ENCODE data around the gene HDAC4.
A peak's percentile ranks its signal among the peaks of the same experiment; 100 is the strongest.

HDAC4 gene

DNA sequence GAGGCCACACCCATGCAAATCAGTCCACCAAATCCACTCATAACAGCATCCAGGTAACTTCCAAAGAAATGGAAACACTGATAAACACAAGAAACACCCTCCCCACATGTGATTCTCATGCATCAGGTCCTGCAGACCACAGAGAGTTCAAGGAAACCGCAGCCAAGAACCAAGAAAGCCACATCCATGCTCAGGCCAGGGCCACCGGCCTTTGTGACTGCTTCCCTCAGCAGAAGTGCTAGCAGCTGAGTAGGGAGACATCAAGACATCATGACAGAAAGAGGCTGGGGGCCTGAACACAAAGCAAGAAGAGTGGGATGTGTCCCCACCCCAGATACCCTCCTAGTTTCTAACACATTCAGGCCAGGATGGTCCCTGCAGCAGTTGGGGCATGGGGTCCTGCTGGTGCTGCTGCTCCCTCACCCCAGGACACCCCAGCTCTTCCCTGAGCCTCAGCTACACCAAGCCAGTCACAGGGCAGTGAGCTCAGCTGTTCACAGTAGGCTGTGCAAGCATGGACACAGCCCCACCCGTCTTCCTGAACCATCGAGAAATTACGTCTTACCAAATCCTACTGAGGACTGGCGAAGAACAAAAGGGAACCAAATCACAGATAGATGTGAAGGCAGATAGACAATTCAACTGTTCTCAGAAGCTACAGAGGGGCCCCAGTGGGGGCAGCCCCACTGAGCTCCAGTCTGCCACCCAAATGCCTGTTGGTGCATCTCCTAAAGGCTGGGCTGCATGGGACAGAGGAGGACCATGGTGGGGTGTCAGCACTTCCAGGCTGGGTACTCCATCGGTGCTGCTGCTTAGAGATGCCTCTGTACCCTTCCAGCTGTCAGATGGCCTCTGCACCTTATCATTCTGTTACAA is 60.9 kb downstream of the HDAC4 start:
- Mint-ChIP-seq H3K27ac (peak overlapping the region; percentile 13), H3K4me1 (peaks cover 14% of the 10 kb centered on the region), H3K4me3 (no peak overlapping the region), H3K27me3 (no peaks in the 10 kb centered on the region), H3K9me3 (peaks cover 3% of the 10 kb centered on the region), H3K36me3 (peaks cover 6% of the 10 kb centered on the region)
- ATAC-seq (ENCODE audit: low read depth), result peak; percentile 52
- DNase-seq (ENCODE audit: low spot score in 2 of 2), result no peak

DNA sequence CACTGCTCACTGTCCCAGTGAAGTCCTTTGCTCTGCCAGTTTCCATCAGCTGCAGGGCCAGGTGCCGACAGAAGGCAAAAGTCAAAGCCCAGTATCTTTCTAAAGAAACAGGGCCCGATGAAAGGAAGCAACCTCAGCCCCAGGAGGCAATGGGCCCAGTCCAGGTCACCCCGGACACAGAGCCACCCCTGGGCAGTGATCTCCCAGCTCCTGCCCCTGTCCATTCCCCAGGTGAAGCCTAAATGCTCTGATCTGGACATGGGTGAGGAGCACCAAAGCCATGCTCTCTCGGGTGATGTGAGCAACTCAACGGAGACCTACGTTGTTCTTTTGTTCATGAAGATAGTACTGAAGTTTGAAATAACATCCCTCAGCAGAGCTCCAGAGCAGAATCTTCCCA is 61.6 kb downstream of the HDAC4 start:
- ATAC-seq (ENCODE audit: low read depth) (no peak), DNase-seq (ENCODE audit: low spot score in 2 of 2) (no peak)
- Mint-ChIP-seq H3K4me3 (no peak overlapping the region), H3K36me3 (peaks cover 6% of the 10 kb centered on the region), H3K27ac (peak overlapping the region; percentile 13), H3K27me3 (no peaks in the 10 kb centered on the region), H3K4me1 (peaks cover 14% of the 10 kb centered on the region), H3K9me3 (peaks cover 3% of the 10 kb centered on the region)

DNA sequence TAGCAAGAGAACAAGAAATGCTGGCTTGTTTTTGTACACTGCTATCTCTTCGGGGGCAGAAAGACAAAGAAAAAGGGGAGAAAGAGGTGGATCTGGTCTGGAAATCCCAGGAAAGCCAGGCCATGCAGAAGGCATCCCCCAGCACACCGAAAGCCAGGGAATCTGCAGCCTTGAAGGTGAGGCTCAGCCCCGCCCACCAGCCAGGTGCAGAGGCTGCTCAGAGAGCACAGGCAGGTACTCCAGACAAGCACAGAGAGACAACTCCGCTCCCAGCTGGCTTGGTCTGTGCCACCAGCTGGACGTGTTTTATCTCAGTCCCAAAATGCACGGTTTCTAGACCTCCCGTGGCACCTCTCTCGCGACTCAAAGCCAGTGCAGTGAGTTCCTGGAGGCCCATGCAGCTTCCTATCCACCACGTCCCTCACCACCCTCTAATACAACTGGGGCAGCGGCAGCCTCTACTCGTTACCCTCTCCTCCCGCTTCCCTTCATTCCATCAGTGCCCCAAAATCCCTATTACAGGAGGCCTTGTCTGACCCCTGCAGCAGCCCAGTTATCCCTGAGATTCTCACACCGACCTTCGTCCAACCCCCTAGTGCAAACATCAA is 62.8 kb downstream of the HDAC4 start:
- peaks cover 4% of the 10 kb centered on the region for H3K36me3 Mint-ChIP-seq
- ATAC-seq (ENCODE audit: low read depth) (no peak), DNase-seq (ENCODE audit: low spot score in 2 of 2) (no peak)
- no peak overlapping the region for H3K4me3 Mint-ChIP-seq
- peaks cover 3% of the 10 kb centered on the region for H3K9me3 Mint-ChIP-seq
- no peak overlapping the region for H3K27ac Mint-ChIP-seq
- H3K4me1 Mint-ChIP-seq, result peaks cover 14% of the 10 kb centered on the region
- no peaks in the 10 kb centered on the region for H3K27me3 Mint-ChIP-seq

DNA sequence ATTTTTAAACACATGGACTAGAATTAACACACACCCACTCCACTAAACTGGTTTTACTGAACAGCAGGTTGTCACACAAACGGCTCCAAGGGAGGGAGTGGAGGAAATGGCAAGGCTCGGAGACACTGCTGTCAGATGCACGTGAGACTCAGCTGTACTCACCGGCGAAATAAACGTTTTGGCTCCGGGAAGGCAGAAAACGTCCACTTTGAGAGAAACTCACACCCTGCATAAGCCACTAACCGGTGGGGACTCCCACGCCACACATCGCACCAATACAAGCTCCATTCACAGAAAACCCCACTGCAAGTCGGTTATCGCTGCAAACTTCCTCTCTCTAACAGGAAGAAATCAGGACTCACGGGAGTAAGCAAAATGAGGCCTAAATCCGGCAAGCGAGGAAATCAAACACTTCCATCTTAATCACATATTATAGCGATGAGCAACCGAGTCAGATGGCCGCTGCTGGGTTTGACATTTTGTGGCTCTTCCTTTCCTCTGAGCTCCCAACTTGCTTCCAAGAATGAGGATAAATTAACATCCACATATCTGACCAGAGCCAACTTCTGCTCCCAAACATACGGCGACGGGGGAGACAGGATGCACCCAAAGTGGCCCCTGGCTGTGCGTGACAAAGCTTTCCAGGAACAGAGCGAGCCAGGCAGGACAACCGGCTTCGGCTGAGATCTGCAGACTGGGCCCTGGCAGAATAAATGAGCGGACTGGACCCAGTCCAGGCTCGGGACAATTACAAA is 63.5 kb downstream of the HDAC4 start:
- Mint-ChIP-seq H3K27ac (no peak overlapping the region), H3K4me1 (peaks cover 14% of the 10 kb centered on the region), H3K36me3 (peaks cover 1% of the 10 kb centered on the region), H3K4me3 (no peak overlapping the region), H3K27me3 (no peaks in the 10 kb centered on the region), H3K9me3 (peaks cover 1% of the 10 kb centered on the region)
- no peak for DNase-seq (ENCODE audit: low spot score in 2 of 2)
- ATAC-seq (ENCODE audit: low read depth), result no peak

DNA sequence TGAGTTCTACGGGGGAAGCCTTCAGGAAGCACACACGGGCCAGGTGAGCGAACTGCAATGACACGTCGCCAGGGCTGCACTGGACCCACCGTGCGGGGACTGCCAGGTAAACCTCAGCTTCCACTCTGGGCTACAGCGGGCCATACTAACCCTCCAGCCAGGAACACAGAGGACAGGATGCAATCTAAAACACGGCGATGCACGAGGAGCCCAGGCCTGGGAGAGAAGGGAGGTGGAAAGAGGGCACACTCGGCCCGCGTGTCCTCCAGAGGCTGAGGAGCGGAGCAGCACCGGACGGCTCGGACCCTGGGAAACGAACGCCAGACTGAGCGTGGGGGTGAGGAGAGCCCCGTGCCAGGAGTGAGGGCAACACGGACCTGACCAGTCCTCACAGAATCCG is 69.3 kb downstream of the HDAC4 start:
- Mint-ChIP-seq H3K4me1 (peaks cover 7% of the 10 kb centered on the region), H3K4me3 (no peak overlapping the region)
- DNase-seq (ENCODE audit: low spot score in 2 of 2), result no peak

DNA sequence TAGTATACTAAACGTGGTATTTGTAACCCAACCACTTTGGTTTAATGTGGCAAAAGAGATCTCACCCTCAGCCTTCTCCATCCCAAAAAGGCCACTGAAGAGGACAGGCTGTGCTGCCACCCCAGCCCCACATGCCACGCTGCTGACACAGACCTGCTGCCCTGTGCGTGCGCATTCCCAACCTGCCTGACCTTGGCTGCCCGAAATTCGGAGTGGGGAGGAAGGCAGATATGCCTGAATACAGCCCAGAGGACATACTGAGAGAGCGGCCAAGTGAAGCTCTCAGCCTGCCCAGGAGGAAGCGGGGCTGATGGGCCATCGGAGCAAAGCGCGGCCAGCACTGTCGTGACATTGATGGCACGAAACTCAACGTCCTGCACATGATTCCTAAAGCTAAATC is 70.0 kb downstream of the HDAC4 start:
- Mint-ChIP-seq H3K27me3 (no peaks in the 10 kb centered on the region), H3K27ac (no peak overlapping the region), H3K36me3 (peaks cover 2% of the 10 kb centered on the region), H3K4me1 (peaks cover 9% of the 10 kb centered on the region), H3K4me3 (no peak overlapping the region), H3K9me3 (no peaks in the 10 kb centered on the region)
- DNase-seq (ENCODE audit: low spot score in 2 of 2), result no peak
- ATAC-seq (ENCODE audit: low read depth), result no peak

More for the DNA sequence above, 69.3 kb downstream of the HDAC4 start:
- H3K9me3 Mint-ChIP-seq, result no peaks in the 10 kb centered on the region
- peaks cover 2% of the 10 kb centered on the region for H3K36me3 Mint-ChIP-seq
- ATAC-seq (ENCODE audit: low read depth), result no peak
- no peaks in the 10 kb centered on the region for H3K27me3 Mint-ChIP-seq
- no peak overlapping the region for H3K27ac Mint-ChIP-seq

DNA sequence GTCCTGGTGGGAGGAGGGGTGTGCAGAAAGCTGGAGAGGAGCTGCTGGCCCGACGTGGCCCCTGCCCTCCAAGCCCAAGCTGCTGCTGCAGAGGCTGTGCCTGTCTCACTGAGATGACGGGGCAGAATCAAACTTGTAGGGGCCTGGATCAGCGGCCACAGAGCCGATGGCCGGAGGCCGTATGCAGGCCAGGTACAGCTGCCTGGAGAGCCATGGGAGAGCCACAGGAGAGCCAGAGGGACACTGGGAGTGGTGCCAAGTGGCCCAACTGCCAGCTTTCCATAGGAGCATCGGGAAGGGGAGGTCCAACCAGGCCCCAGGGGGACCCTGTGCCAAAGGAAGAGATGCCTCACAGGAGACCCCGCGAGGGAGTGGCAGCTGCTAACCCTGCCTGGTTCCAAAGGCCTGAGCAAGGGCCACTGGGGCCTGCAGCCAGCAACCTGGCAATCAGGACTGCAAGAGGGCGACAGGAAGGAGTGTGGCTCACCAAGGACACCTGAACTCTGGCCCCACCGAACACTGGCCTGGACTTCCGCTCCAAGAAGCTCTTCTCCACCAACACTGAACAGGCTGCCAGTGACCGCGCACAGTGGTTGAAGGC is 70.7 kb downstream of the HDAC4 start:
- Mint-ChIP-seq H3K9me3 (no peaks in the 10 kb centered on the region), H3K27me3 (no peaks in the 10 kb centered on the region), H3K4me3 (no peak overlapping the region), H3K4me1 (peaks cover 11% of the 10 kb centered on the region), H3K36me3 (peaks cover 4% of the 10 kb centered on the region), H3K27ac (no peak overlapping the region)
- DNase-seq (ENCODE audit: low spot score in 2 of 2) (no peak), ATAC-seq (ENCODE audit: low read depth) (no peak)

DNA sequence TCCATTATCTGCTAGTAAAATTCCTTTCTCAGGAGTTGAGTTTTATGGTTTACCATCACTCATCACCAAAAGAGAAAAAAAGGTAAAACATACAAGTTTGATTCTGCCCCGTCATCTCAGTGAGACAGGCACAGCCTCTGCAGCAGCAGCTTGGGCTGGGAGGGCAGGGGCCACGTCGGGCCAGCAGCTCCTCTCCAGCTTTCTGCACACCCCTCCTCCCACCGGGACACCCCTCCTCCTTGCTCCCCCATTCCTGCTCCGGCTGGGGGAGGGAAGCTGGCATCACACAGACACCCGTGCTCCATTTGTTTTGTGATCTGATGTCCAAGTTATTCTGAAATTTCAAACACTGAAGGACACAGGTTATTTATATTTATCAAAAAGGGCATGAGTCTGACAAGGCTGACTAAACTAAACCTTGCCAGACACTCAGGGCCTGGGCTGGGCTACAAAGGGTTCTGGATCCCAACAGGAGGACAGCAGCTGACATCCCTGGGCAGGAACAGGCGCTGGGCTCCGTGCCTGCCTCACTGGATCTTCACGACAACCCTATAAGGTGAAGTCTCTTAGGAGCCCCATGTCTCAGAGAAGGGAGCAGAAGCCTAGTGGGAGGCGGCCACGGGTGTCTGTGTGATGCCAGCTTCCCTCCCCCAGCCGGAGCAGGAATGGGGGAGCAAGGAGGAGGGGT is 71.4 kb downstream of the HDAC4 start:
- ATAC-seq (ENCODE audit: low read depth), result no peak
- peaks cover 12% of the 10 kb centered on the region for H3K4me1 Mint-ChIP-seq
- no peak for DNase-seq (ENCODE audit: low spot score in 2 of 2)

DNA sequence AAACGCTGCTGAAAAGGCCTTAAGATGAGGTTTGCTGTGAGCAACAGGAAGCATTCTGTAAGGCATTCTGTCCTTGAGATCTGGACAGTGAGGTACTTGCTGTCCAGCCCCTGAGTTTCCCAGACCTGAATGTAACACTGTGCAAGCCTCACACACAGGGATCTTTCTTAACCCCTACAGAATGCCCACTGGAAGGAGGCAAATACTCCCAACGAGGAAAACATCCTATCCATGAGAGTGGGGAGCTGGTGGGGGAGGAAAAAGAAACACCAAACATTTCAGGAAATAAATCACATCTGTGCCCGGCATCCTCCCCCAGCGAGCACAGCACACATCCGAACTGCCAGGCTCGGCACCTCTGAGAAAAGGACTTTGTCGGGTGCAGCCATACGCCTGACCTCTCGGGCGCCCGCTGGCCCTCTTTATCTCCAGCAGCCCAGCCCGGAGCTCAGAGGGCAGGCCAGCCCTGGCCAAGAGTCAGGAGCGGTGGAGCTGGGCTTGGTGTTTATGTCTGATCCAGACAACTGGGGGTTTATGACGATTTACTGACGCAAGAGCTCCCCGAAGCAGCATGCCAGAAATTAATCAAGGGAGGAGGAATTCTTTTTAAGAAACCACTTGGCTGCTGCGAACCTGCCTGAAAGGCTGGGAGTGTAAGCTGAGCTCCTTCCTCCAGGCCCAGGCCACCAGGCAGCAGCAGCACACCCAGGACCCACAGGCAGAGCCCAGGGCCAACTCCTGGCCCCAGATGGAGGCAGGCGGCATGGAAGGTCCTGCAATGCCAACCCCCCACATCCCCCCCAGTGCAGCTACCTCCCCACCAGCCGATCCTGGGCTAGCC is 72.2 kb downstream of the HDAC4 start:
- H3K4me1 Mint-ChIP-seq, result peaks cover 13% of the 10 kb centered on the region
- H3K9me3 Mint-ChIP-seq, result no peaks in the 10 kb centered on the region
- DNase-seq (ENCODE audit: low spot score in 2 of 2) (no peak), ATAC-seq (ENCODE audit: low read depth) (no peak)
- no peaks in the 10 kb centered on the region for H3K27me3 Mint-ChIP-seq
- H3K36me3 Mint-ChIP-seq, result peaks cover 11% of the 10 kb centered on the region
- no peak overlapping the region for H3K4me3 Mint-ChIP-seq
- H3K27ac Mint-ChIP-seq, result peak overlapping the region; percentile 18

More for the DNA sequence above, 71.4 kb downstream of the HDAC4 start:
- Mint-ChIP-seq H3K27me3 (no peaks in the 10 kb centered on the region), H3K36me3 (peaks cover 7% of the 10 kb centered on the region), H3K27ac (no peak overlapping the region), H3K9me3 (no peaks in the 10 kb centered on the region), H3K4me3 (no peak overlapping the region)

DNA sequence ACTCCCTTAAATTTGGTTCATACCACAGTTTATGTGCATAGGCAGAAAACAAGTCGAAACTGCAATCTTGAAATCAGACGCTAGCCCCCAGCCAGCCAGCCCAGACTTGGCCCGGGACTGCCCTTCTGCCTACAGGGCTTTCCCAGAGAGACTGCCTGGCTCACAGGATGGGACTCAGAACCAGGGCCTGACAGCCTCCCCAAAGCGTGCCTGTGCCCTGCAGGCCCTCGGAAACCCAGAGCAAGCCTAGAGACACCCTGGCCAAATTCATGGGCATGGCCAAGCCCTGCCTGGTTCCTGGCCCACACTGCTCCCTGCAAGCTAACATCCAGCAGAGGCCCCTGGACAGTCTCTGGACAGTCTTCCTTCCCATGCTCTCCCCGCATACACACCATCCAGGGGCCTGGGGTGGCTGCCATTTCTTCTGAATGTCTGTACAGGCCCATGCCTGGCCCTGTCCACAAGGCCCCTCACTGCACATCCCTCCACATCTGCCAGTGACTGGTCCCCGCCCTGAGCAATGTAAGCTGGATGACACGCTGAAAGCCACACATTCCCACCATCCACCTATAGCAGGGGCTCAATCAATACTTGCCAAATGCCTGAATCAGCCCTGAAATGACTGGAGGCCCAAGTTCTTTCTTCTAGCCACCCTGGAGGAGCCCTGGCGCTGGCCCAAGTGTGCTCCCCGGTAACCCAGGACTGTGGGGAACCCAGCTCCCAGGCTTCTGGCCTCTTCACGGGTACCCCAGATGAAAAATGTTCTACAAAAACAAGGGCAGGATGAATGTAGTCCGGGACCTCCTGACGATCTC is 73.1 kb downstream of the HDAC4 start:
- H3K9me3 Mint-ChIP-seq, result no peaks in the 10 kb centered on the region
- DNase-seq (ENCODE audit: low spot score in 2 of 2) (no peak), ATAC-seq (ENCODE audit: low read depth) (no peak)
- peak overlapping the region; percentile 31 for H3K27ac Mint-ChIP-seq
- no peaks in the 10 kb centered on the region for H3K27me3 Mint-ChIP-seq
- no peak overlapping the region for H3K4me3 Mint-ChIP-seq
- H3K4me1 Mint-ChIP-seq, result peaks cover 13% of the 10 kb centered on the region
- peaks cover 11% of the 10 kb centered on the region for H3K36me3 Mint-ChIP-seq

DNA sequence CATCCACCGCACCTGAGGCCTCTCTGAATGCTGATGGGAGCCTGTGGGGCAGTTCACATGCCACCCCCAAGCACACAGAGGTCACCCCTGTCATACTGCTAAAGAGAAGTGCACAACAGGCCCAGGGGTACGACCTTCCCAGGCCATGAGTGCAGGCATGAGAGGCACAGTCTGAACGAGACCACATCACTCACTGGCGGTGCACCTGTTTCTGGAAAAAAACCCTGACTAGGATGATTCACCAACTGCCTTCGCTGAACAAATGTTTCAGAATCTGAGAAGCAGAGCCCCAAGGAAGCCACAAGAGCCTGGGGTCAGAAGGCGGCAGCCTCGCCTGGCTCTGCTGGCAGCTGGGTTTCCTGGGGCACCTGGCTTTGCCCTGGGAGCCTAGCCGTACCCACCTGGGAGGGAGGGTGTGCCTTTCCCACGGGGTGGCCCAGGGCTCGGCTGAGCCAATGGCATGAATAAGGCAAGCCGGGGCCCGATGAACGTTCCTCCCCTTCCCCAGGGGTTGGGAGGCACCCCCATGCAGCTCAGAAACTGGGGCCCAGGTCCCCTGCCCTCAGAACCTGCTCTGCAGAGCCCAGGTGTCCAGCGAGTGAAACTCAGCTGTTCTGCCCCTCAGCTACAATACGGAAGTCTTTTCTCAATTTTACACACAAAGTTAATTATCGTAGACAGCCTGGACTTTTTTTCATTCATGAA is 73.8 kb downstream of the HDAC4 start:
- no peak overlapping the region for H3K4me3 Mint-ChIP-seq
- no peaks in the 10 kb centered on the region for H3K27me3 Mint-ChIP-seq
- DNase-seq (ENCODE audit: low spot score in 2 of 2) (no peak), ATAC-seq (ENCODE audit: low read depth) (peak; percentile 42)
- H3K4me1 Mint-ChIP-seq, result peaks cover 21% of the 10 kb centered on the region
- H3K36me3 Mint-ChIP-seq, result peaks cover 11% of the 10 kb centered on the region
- peak overlapping the region; percentile 31 for H3K27ac Mint-ChIP-seq
- H3K9me3 Mint-ChIP-seq, result no peaks in the 10 kb centered on the region

DNA sequence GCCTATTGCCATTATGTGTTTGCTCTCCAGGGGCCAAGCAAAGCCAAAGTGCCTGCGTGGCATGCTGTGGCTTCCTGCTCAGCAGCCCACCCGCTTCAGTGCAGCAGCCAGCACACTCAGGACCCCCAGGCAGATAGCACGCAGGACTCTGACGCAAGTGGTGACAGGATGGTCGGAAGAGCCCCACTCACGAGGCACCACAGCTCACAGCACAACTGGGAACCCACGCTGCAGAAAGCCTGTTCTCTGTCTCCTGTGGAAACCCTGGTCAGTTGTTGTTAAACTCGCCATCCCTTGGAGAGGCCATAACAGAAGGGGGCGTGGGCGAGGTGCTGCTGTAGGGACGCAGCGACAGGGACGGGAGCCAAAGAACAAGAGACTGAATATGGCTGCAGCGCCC is 76.4 kb downstream of the HDAC4 start:
- ATAC-seq (ENCODE audit: low read depth), result no peak
- Mint-ChIP-seq H3K9me3 (no peaks in the 10 kb centered on the region), H3K27me3 (no peaks in the 10 kb centered on the region), H3K27ac (no peak overlapping the region), H3K4me3 (no peak overlapping the region), H3K4me1 (peaks cover 24% of the 10 kb centered on the region), H3K36me3 (peaks cover 13% of the 10 kb centered on the region)
- DNase-seq (ENCODE audit: low spot score in 2 of 2), result no peak

All from memory B cell (primary cell).